GM18508 (cell line): ENCODE measurements around the gene PACS1.

ENCODE experiments used
- ATAC-seq: cut with Tn5 transposase; IDR thresholded peaks from one replicate; pipeline ENCODE4 v1.9.1; 2021; ENCODE audit warnings: moderate number of reproducible peaks; ENCODE audit not compliant: insufficient read depth, unreplicated experiment

The PACS1 gene

DNA sequence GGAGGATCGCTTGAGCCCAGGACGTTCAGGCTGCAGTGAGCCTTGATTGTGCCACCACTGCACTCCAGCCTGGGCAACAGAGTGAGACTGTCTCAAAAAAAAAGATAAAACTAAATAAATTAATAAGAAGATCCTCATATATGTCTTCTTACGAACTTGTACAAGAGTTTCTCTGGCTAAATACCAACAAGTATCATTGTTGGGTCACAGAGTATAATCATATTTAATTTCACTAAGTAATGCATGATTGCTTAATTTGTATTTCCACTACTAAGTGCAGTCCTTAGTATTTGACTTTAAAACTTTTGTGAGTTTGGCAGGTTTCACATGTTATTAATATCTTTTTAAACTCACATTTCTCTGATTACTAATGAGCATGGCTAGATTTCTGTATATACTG lies 60.9 kb downstream of the PACS1 start:
- ATAC-seq: no peak

- no peak for ATAC-seq
These were observed 62.0 kb downstream of the PACS1 start for GRCh38 chr11:66131937-66132632.

- ATAC-seq: no peak
These were observed 63.2 kb downstream of the PACS1 start for GRCh38 chr11:66133216-66133775.

GRCh38 chr11:66136752-66137123 lies 66.7 kb downstream of the PACS1 start:
- no peak for ATAC-seq

DNA sequence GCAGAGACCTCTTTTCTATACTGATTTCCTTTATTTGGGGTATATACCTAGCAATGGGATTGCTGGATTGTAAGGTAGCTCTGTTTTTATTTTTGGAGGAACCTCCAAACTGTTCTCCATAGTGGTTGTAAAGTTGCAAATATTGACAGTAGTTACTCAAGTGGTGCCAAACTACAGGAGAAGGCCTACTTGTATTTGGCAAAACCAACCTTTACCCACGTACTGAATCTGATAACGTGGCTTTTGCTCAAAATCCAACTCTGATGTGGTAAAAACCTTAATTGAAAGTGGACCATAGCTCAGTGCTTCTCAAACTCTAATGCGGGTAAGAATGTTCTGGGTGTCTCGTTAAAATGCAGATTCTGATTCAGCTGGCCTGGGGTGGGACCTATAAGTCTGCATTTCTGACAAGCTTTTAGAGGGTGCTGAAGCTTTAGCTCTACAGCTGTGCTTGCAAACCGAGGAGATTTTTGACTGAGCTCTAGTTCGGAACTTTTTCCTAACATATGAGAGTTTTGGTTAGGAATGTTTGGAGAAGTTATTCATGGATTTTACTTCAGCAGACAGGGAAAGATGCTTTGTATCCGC lies 69.8 kb downstream of the PACS1 start:
- no peak for ATAC-seq

GRCh38 chr11:66142370-66143263 lies 72.5 kb downstream of the PACS1 start:
- no peak for ATAC-seq

DNA sequence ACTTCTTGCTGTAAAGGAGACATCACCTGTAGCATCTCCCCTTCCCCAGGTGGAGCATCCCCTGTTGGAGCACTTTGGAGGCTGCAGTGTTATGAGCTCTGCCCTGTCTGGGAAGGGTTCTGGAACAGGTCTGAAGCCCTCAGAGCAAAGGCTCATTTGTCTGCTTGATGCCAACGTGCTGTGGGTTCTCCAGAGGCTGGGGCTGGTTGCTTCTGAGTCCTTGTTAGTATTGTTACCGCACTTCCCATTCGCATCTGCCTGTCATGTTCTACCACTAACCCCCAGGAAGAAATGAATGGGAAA lies 73.1 kb downstream of the PACS1 start:
- no peak for ATAC-seq

- ATAC-seq: no peak
These were observed 74.1 kb downstream of the PACS1 start for GRCh38 chr11:66143996-66144678.

DNA sequence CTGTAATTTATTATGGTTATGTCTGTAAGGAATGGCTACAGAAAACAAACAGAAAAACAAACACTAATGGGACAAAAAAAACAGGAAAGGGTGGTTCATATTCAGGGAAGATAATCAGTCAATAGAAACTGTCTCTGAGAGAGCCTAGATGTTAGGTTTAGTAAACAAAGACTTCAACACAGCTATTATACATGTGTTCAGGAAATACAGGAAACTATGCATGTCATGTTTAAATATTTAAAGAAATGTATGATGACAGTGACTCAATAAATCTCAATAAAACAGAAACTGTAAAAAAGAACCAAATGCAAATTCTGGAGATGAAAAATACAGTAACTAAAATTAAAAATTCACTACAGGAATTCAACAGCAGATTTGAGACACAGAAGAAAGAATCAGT lies 76.0 kb downstream of the PACS1 start:
- no peak for ATAC-seq

- ATAC-seq: no peak
These were observed 76.9 kb downstream of the PACS1 start for GRCh38 chr11:66146940-66147339.

DNA sequence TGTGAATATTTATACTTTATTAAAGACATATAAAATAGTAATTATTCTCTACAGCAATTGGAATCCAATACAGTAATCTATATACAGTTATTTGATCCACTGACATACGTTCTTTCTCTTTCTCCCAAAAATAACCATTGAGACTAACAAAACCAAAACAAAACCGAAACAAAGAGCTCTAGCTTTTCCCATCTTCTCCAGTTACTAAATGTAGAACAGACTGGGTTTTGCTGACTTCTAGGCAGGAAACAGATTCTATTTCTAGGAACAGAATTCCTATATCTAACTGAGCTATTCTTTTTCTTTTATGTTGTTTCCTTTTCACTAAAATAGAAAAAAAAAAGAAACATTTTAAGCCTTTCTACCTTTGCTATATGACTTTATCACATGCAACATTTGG lies 80.1 kb downstream of the PACS1 start:
- ATAC-seq: no peak

- no peak for ATAC-seq
These were observed 80.7 kb downstream of the PACS1 start for GRCh38 chr11:66150725-66151124.

- no peak for ATAC-seq
These were observed 81.2 kb downstream of the PACS1 start for GRCh38 chr11:66151273-66151672.

DNA sequence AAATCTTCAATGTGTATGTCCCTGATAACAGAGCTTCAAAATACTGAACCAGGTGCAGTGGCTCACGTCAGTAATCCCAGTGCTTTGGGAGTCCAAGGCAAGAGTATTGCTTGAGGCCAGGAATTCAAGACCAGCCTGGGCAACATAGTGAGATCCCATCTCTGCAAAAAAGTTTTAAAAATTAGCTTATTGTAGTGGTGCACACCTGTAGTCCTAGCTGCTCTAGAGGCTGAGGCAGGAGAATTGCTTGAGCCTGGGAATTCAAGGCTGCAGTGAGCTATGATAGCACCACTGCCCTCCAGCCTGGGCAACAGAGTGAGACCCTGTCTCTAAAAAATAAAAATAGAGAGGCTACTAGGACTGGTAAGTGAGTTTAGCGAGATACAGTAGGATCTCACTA lies 84.0 kb downstream of the PACS1 start:
- no peak for ATAC-seq

DNA sequence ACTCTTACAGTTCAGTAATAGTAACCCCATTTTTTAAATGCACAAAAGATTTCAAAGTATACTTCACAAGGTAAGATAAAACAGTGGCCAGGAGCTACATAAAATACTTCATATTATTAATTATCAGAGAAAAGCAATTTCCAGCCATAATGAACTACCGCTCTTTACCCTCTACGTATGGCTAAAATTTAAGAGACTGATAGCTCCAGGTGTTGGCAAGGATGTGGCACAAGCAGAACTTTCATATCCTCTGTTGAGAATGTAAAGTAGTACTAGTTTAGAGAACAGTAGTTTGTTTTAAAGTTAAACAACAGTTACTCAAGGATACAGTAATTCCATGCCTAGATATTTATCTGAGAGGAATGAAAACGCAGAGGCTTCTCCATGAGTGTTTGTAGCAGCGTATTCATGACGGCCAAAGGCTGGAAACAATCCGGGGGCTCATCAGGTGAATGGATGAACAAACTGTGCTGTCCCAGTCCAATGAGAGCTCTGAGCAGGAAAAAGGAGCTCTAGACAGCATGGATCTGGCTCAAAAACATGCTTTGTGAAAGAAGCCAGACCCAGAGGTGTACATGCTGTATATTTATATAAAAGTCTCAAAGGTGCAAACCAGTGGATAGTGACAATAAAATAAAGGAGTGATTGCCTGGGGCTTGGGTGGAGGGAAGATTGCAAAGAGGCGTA lies 85.5 kb downstream of the PACS1 start:
- no peak for ATAC-seq

DNA sequence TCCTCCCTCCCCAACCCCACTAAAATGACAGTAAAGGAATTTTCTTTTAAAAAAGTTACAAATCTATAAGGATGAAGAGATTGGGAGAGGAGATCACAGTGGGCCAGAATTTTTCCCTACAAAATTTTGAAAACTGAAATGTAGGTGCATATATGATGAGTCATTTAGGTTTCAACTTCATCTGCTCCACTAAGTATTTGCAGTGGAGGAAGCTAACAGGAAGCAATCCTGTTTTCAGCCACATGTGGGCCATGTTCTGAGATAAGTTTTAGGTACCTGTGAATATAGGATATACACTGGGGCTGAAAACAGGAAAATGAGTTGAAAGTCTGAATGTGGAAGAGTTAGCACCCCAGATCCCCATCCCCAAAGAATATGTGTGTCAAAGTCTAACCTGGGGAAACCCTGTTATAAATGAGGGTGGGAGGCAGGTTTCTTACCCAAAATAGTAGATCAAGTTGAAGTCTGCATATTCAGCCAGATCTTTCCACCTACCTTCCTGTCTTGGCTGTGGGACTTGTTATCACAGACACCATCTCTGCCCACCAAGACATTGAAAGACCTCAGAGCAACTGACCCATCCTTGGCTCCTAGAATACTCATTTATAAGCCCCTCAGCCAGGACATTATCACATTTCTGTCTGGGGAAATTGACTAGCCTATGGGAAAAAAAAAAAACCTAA lies 87.3 kb downstream of the PACS1 start:
- ATAC-seq: no peak

- ATAC-seq: no peak
These were observed 88.1 kb downstream of the PACS1 start for GRCh38 chr11:66158156-66158555.

- ATAC-seq: no peak
These were observed 89.4 kb downstream of the PACS1 start for GRCh38 chr11:66159324-66159984.

- ATAC-seq: no peak
These were observed 90.6 kb downstream of the PACS1 start for GRCh38 chr11:66160709-66161108.
